Measurements from ENCODE around the gene ZIC1. TPM values are rescaled to one million over a fixed set of nuclear protein-coding genes. Genes with fewer than 3 reads are reported as not detected.

Gene ZIC1
- polyA plus RNA-seq, 3 donors from 2014 or later, result not detected

- H3K4me3 Mint-ChIP-seq, result no peak overlapping the region
- no peak overlapping the region for H3K27ac Mint-ChIP-seq
- H3K4me1 Mint-ChIP-seq, result no peaks in the 10 kb centered on the region
- no peak for DNase-seq
- peaks cover 10 to 66% (median 43%) of the 10 kb centered on the region in 6 donors for H3K9me3 Mint-ChIP-seq
- H3K36me3 Mint-ChIP-seq, result peaks cover 3 to 14% (median 12%) of the 10 kb centered on the region in 3 donors
- H3K27me3 Mint-ChIP-seq (ENCODE audit: low read depth in 3 of 3), result peaks cover 25 to 49% (median 35%) of the 10 kb centered on the region in 3 donors
Measured at GRCh38 chr3:147420353-147421183, 11.4 kb downstream of the ZIC1 start.

DNA sequence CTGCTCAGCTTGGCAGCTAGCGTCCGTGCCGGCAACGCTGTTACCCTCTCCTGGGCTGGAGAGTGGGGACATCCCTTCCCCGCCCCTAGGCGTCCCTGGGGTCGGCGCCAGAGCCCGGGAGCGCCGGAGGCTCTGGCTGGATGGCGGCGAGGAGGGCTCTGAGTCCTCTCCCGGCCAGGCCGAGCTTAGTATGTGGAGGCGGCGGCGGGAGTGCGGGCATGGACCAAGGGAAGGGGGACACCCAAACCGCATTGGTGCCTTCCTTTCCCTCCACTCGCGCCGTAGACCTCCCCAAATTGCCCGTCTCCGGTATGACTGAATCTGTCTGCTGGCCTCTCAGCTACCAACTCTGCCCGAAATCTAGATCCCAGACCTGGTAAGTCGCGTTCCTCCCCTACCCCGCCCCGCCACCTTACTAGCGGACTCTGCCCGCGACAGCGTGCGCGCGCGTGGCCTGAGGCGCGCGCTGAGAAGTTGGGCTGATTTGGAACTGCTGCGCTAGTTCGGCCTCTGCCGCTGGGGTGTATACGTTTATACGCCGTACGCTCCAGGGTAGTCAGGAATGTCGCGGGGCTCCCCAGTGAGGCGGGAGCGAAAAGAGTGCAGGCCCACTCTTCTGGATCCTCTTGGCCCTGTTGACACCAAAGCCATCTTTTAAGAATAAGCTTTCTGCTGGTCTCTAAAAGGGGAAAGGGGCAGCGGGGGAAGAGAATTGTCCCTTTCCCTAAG, 12.2 kb downstream of the ZIC1 start:
- Mint-ChIP-seq H3K27ac (no peak overlapping the region), H3K4me3 (no peak overlapping the region), H3K27me3 (ENCODE audit: low read depth in 3 of 3) (peaks cover 18 to 45% (median 35%) of the 10 kb centered on the region in 3 donors), H3K36me3 (peaks cover 3 to 14% (median 12%) of the 10 kb centered on the region in 3 donors), H3K9me3 (peaks cover 10 to 63% (median 41%) of the 10 kb centered on the region in 6 donors), H3K4me1 (no peaks in the 10 kb centered on the region)
- DNase-seq, result no peak

DNA sequence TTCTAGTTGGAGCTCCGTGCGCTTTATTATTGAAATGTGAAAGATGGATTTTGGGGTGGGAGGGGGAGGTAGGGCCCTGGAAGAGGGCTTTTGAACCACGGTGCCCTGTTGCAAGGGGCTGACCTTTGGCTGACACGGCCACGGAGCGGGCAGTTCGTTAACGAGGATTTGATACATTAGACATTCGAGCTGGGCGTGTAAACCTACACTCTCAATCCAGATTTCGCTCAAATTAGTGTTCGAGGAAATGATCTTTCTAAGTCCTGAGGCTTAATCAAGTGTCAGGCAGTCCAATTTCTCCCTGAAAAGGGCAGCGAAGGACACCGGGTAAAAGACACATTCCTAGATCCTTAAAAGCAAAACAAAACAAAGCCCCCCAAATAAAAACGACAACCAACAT, 13.0 kb downstream of the ZIC1 start:
- no peaks in the 10 kb centered on the region for H3K4me1 Mint-ChIP-seq
- DNase-seq, result no peak
- H3K9me3 Mint-ChIP-seq, result peaks cover 10 to 64% (median 41%) of the 10 kb centered on the region in 6 donors
- no peak overlapping the region for H3K27ac Mint-ChIP-seq
- peak overlapping the region in 1 of 5 donors; percentile 25 for H3K4me3 Mint-ChIP-seq
- peaks cover 17 to 44% (median 35%) of the 10 kb centered on the region in 3 donors for H3K27me3 Mint-ChIP-seq (ENCODE audit: low read depth in 3 of 3)
- peaks cover 3 to 14% (median 12%) of the 10 kb centered on the region in 3 donors for H3K36me3 Mint-ChIP-seq

- Mint-ChIP-seq H3K27me3 (ENCODE audit: low read depth in 3 of 3) (peaks cover 17 to 44% (median 32%) of the 10 kb centered on the region in 3 donors), H3K9me3 (peaks cover 9 to 69% (median 38%) of the 10 kb centered on the region in 6 donors), H3K4me3 (peak overlapping the region in 1 of 5 donors; percentile 25), H3K4me1 (no peaks in the 10 kb centered on the region), H3K36me3 (peaks cover 3 to 13% (median 12%) of the 10 kb centered on the region in 3 donors), H3K27ac (no peak overlapping the region)
- no peak for DNase-seq
Measured at GRCh38 chr3:147422601-147423536, 13.7 kb downstream of the ZIC1 start.

GRCh38 chr3:147423537-147423797, 14.3 kb downstream of the ZIC1 start:
- H3K4me1 Mint-ChIP-seq, result no peaks in the 10 kb centered on the region
- peak overlapping the region in 1 of 5 donors; percentile 23 for H3K4me3 Mint-ChIP-seq
- H3K9me3 Mint-ChIP-seq, result peaks cover 9 to 64% (median 35%) of the 10 kb centered on the region in 6 donors
- H3K27me3 Mint-ChIP-seq (ENCODE audit: low read depth in 3 of 3), result peaks cover 17 to 38% (median 28%) of the 10 kb centered on the region in 3 donors
- no peak for DNase-seq
- H3K36me3 Mint-ChIP-seq, result peaks cover 3 to 12% (median 11%) of the 10 kb centered on the region in 3 donors
- no peak overlapping the region for H3K27ac Mint-ChIP-seq

- Mint-ChIP-seq H3K4me3 (peak overlapping the region in 1 of 5 donors; percentile 23), H3K4me1 (no peaks in the 10 kb centered on the region), H3K36me3 (peaks cover 3 to 12% (median 11%) of the 10 kb centered on the region in 3 donors), H3K9me3 (peaks cover 9 to 64% (median 30%) of the 10 kb centered on the region in 6 donors), H3K27me3 (ENCODE audit: low read depth in 3 of 3) (peaks cover 17 to 35% (median 24%) of the 10 kb centered on the region in 3 donors), H3K27ac (no peak overlapping the region)
- no peak for DNase-seq
Measured at GRCh38 chr3:147423798-147424580, 14.8 kb downstream of the ZIC1 start.

DNA sequence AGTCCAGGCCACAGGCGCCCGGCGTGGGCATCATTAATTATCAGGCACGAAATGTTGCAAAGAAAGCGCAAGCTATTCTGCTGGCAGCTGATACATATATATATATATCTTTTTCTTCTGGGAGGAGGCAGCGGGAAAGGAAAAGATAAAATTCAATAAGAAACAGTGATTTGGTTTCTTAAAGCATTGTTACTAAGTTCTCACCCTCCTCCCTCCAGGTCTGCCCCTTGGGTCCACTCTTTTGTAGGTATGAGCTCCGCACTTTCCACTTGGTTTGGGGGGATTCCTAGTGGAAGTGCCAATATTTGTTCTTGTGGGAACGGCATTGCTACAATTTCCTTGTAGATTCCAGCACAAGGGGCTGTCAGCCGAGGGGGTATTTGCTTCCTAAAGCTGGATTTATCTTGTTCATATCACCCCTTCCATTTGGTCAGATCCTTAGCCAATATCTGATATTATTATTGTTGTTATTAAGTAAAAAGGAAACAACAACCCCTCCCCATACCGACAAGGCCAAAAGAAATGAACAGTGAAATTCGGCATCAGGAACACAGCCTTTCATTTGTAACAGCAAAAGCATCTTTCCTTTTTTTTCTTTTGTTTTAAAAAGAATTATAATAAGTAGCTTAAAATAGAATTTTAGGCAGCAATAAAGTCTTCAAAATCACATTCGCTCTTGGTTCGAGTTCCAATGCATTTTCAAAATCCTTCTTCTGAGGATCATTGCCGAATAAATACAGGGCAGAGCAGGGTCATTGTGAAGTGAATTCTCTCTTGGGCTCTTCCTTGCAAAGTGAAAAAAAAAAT, 15.6 kb downstream of the ZIC1 start:
- Mint-ChIP-seq H3K27me3 (ENCODE audit: low read depth in 3 of 3) (peaks cover 14 to 33% (median 21%) of the 10 kb centered on the region in 3 donors), H3K4me1 (no peaks in the 10 kb centered on the region), H3K36me3 (peaks cover 3 to 12% (median 8%) of the 10 kb centered on the region in 3 donors), H3K27ac (no peak overlapping the region), H3K4me3 (no peak overlapping the region), H3K9me3 (peaks cover 5 to 62% (median 27%) of the 10 kb centered on the region in 6 donors)
- DNase-seq, result no peak

DNA sequence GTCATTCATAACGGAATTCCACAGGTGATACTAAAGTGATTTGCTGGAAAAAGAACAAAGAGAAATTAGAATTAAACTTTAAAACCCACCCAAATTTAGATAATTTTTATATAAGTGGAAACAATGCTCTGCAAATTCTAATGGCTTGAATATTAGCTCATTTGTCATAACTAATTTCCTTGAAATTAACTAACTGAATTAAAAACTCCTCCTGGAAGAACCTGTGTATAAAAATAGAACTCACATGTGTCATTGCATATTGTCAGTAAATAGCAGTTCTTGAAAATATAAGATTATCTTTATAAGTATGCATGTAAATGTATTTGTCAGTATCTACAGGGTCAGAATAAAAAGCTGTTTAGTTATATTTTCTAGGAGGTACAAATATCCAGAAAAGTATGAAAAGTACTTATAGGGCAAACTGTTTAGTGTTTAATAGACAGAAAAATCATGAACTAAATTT, 16.3 kb downstream of the ZIC1 start:
- no peak overlapping the region for H3K4me3 Mint-ChIP-seq
- H3K36me3 Mint-ChIP-seq, result peaks cover 3 to 12% (median 4%) of the 10 kb centered on the region in 3 donors
- DNase-seq, result no peak
- H3K9me3 Mint-ChIP-seq, result peaks cover 5 to 56% (median 22%) of the 10 kb centered on the region in 6 donors
- peaks cover 10 to 27% (median 17%) of the 10 kb centered on the region in 3 donors for H3K27me3 Mint-ChIP-seq (ENCODE audit: low read depth in 3 of 3)
- H3K4me1 Mint-ChIP-seq, result no peaks in the 10 kb centered on the region
- no peak overlapping the region for H3K27ac Mint-ChIP-seq

GRCh38 chr3:147426931-147427330, 17.8 kb downstream of the ZIC1 start:
- DNase-seq, result no peak
- Mint-ChIP-seq H3K4me3 (no peak overlapping the region), H3K4me1 (no peaks in the 10 kb centered on the region)

GRCh38 chr3:147427746-147428145, 18.6 kb downstream of the ZIC1 start:
- peaks cover 2 to 4% (median 3%) of the 10 kb centered on the region in 3 donors for H3K36me3 Mint-ChIP-seq

More at GRCh38 chr3:147426931-147427330, 17.8 kb downstream of the ZIC1 start:
- peaks cover 9 to 17% (median 11%) of the 10 kb centered on the region in 3 donors for H3K27me3 Mint-ChIP-seq (ENCODE audit: low read depth in 3 of 3)
- no peak overlapping the region for H3K27ac Mint-ChIP-seq
- peaks cover 3 to 9% (median 4%) of the 10 kb centered on the region in 3 donors for H3K36me3 Mint-ChIP-seq
- peaks cover 5 to 53% (median 19%) of the 10 kb centered on the region in 6 donors for H3K9me3 Mint-ChIP-seq

DNA sequence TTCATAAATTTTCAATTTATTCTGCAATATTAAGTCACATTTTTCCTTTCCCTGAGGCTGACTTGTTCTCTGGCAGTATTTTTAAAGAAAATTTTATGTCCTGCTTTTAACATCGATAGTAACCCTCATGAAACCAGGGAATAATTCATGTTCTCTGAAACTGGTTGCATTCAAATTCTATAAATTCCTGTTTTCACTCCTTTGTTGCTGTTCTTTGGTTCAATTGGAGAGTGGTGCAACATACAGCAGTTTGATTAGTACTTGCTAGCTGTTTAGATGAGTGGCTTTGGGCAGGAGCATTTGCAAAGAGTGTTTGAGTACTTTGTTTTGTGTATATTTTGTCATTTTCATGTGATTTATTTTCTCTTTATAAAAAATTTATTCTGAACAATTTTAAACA, 19.2 kb downstream of the ZIC1 start:
- H3K27ac Mint-ChIP-seq, result no peak overlapping the region
- peaks cover 0 to 4% (median 3%) of the 10 kb centered on the region in 3 donors for H3K36me3 Mint-ChIP-seq
- H3K9me3 Mint-ChIP-seq, result peaks cover 5 to 43% (median 11%) of the 10 kb centered on the region in 6 donors
- peaks cover 4 to 6% (median 5%) of the 10 kb centered on the region in 3 donors for H3K27me3 Mint-ChIP-seq (ENCODE audit: low read depth in 3 of 3)
- DNase-seq, result no peak
- no peak overlapping the region for H3K4me3 Mint-ChIP-seq
- no peaks in the 10 kb centered on the region for H3K4me1 Mint-ChIP-seq

More at GRCh38 chr3:147427746-147428145, 18.6 kb downstream of the ZIC1 start:
- H3K27ac Mint-ChIP-seq, result no peak overlapping the region
- peaks cover 5 to 49% (median 10%) of the 10 kb centered on the region in 6 donors for H3K9me3 Mint-ChIP-seq
- no peaks in the 10 kb centered on the region for H3K4me1 Mint-ChIP-seq
- no peak for DNase-seq
- no peak overlapping the region for H3K4me3 Mint-ChIP-seq
- H3K27me3 Mint-ChIP-seq (ENCODE audit: low read depth in 3 of 3), result peaks cover 6 to 10% (median 7%) of the 10 kb centered on the region in 3 donors

DNA sequence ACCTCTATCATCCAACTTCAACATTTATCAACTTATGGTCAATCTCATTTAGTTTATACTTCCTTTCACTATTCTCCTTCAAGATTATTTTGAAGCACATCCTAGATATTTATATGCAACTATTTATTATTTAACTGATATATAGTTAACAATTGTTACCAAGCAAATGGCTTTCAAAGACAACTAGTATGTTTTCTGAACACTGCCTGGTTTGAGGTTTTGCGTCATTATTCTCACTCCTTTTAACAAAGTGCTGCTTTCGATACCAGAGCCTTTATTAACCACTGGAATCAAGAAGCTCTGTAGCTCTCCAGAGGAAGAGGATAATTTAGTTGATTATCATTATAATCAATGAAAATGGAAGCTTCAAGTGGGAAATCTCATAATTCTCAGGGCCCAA, 19.6 kb downstream of the ZIC1 start:
- Mint-ChIP-seq H3K27me3 (ENCODE audit: low read depth in 3 of 3) (peaks cover 1 to 4% (median 2%) of the 10 kb centered on the region in 3 donors), H3K27ac (no peak overlapping the region), H3K4me3 (no peak overlapping the region), H3K9me3 (peaks cover 2 to 39% (median 9%) of the 10 kb centered on the region in 6 donors), H3K4me1 (no peaks in the 10 kb centered on the region), H3K36me3 (peaks cover 0 to 2% (median 1%) of the 10 kb centered on the region in 3 donors)
- no peak for DNase-seq

All from immature natural killer cell (primary cell).